Peyer's patch (tissue), 4 donors: ENCODE results near the gene NKAIN2.

ENCODE experiments used
- POLR2A ChIP-seq, 2 donors: fragments of 450-650 bp; IDR thresholded peaks; one replicate each; pipeline ENCODE4 v1.5.1; 2017; ENCODE audit warnings: antibody characterized with exemption in 2 of 2, mild to moderate bottlenecking in 2 of 2, moderate library complexity in 2 of 2
- TF ChIP-seq, protein P1 (sequence below), 6 experiments: fragments of 450-650 bp in 4 of 6; fragments of 200-600 bp in 2 of 6; sonication (generic) in 1 of 6; IDR thresholded peaks; one replicate each; pipeline ENCODE4 v1.5.1; 2017 to 2019; ENCODE audit warnings: antibody characterized with exemption in 6 of 6, mild to moderate bottlenecking in 3 of 6, moderate library complexity in 1 of 6

DNA sequence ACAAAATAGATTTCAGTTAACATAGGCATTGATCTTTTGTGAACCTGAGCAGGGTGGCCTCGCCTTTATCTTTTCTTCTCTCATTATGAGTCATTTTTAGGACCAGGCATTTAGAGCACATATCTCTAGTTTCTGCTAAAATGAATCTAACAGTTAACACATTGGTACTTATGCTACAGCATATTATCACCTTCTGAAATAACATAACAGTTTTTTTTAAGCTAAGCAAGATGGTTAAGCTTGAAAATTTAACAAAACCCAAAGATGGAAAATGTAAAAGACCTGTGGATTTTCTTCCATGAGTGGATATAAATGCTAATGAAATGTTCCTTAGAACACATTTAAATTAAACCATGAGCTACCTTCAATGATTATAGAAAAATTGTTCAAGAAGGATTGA, 671.5 kb downstream of the NKAIN2 start:
- TF ChIP-seq POLR2A (IDR thresholded peaks at IDR 0.05), result no peak
- TF ChIP-seq, protein P1, sequence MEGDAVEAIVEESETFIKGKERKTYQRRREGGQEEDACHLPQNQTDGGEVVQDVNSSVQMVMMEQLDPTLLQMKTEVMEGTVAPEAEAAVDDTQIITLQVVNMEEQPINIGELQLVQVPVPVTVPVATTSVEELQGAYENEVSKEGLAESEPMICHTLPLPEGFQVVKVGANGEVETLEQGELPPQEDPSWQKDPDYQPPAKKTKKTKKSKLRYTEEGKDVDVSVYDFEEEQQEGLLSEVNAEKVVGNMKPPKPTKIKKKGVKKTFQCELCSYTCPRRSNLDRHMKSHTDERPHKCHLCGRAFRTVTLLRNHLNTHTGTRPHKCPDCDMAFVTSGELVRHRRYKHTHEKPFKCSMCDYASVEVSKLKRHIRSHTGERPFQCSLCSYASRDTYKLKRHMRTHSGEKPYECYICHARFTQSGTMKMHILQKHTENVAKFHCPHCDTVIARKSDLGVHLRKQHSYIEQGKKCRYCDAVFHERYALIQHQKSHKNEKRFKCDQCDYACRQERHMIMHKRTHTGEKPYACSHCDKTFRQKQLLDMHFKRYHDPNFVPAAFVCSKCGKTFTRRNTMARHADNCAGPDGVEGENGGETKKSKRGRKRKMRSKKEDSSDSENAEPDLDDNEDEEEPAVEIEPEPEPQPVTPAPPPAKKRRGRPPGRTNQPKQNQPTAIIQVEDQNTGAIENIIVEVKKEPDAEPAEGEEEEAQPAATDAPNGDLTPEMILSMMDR (IDR thresholded peaks at IDR 0.05), result no peak
